ENCODE results near the gene MAP9.
"Not testable (repeated sequence)": the region's sequence is repeated elsewhere in the genome, so short reads cannot be mapped to it uniquely, and the experiment has no call there.

The MAP9 gene

GRCh38 chr4:155331478-155331877, 45.3 kb downstream of the MAP9 start:
- no peak for DNase-seq (ENCODE audit: low read depth in 2 of 2)
- TF ChIP-seq CTCF (IDR thresholded peaks at IDR 0.05; ENCODE audit: low read depth, low read length) = no peak
- H3K4me3 ChIP-seq (replicated peaks in 1 of 2; ENCODE audit: low read depth in 2 of 2, low read length in 2 of 2) = no peak overlapping the region

GRCh38 chr4:155322782-155323181, 54.0 kb downstream of the MAP9 start:
- H3K4me3 ChIP-seq (replicated peaks in 1 of 2; ENCODE audit: low read depth in 2 of 2, low read length in 2 of 2) = no peak overlapping the region
- TF ChIP-seq CTCF (IDR thresholded peaks at IDR 0.05; ENCODE audit: low read depth, low read length) = no peak
- no peak for DNase-seq (ENCODE audit: low read depth in 2 of 2)

- TF ChIP-seq CTCF (IDR thresholded peaks at IDR 0.05; ENCODE audit: low read depth, low read length) = no peak
- no peak overlapping the region for H3K4me3 ChIP-seq (replicated peaks in 1 of 2; ENCODE audit: low read depth in 2 of 2, low read length in 2 of 2)
- no peak for DNase-seq (ENCODE audit: low read depth in 2 of 2)
Measured at GRCh38 chr4:155321006-155321405, 55.8 kb downstream of the MAP9 start.

GRCh38 chr4:155319516-155319915, 57.2 kb downstream of the MAP9 start:
- DNase-seq (ENCODE audit: low read depth in 2 of 2) = no peak
- TF ChIP-seq CTCF (IDR thresholded peaks at IDR 0.05; ENCODE audit: low read depth, low read length) = no peak
- H3K4me3 ChIP-seq (replicated peaks in 1 of 2; ENCODE audit: low read depth in 2 of 2, low read length in 2 of 2) = no peak overlapping the region

GRCh38 chr4:155312027-155312426, 64.7 kb downstream of the MAP9 start:
- DNase-seq (ENCODE audit: low read depth in 2 of 2); H3K4me3 ChIP-seq (replicated peaks in 1 of 2; ENCODE audit: low read depth in 2 of 2, low read length in 2 of 2): not testable (repeated sequence)

GRCh38 chr4:155307731-155308277, 69.0 kb downstream of the MAP9 start:
- no peak for DNase-seq (ENCODE audit: low read depth in 2 of 2)
- H3K4me3 ChIP-seq (replicated peaks in 1 of 2; ENCODE audit: low read depth in 2 of 2, low read length in 2 of 2) = no peak overlapping the region
- TF ChIP-seq CTCF (IDR thresholded peaks at IDR 0.05; ENCODE audit: low read depth, low read length) = no peak

GRCh38 chr4:155305619-155306018, 71.1 kb downstream of the MAP9 start:
- TF ChIP-seq CTCF (IDR thresholded peaks at IDR 0.05; ENCODE audit: low read depth, low read length) = no peak
- no peak for DNase-seq (ENCODE audit: low read depth in 2 of 2)
- no peak overlapping the region for H3K4me3 ChIP-seq (replicated peaks in 1 of 2; ENCODE audit: low read depth in 2 of 2, low read length in 2 of 2)
